Hematopoietic multipotent progenitor cell (in vitro differentiated cells): Measurements from ENCODE around the gene SYNDIG1. TPM values are rescaled to one million over a fixed set of nuclear protein-coding genes. Genes with fewer than 3 reads are reported as not detected.
"Not testable (repeated sequence)": the region's sequence is repeated elsewhere in the genome, so short reads cannot be mapped to it uniquely, and the experiment has no call there.

Experiments used
- DNase-seq, 3 donors: peaks; one replicate each; pipeline ENCODE4 v3.0.0-alpha.2; 2011 to 2015; ENCODE audit warnings: low read depth in 2 of 3, low spot score in 2 of 3
- total RNA-seq: library from RNA; depleted of rRNA; stranded (reverse); fragments of >200 nt; gene quantifications from one replicate; pipeline ENCODE4 v1.2.3, GENCODE V29; 2012

The SYNDIG1 gene
- total RNA-seq, 1 donor = under 0.01 TPM

GRCh38 chr20:24626141-24626540, 156.7 kb downstream of the SYNDIG1 start:
- not testable (repeated sequence) for DNase-seq

- no peak for DNase-seq
These were observed 157.9 kb downstream of the SYNDIG1 start for GRCh38 chr20:24627291-24627690.

GRCh38 chr20:24627926-24628325, 158.5 kb downstream of the SYNDIG1 start:
- DNase-seq = peak in 1 of 3 donors; percentile 15

GRCh38 chr20:24628985-24629384, 159.6 kb downstream of the SYNDIG1 start:
- DNase-seq = no peak

- peak in 2 of 3 donors; percentile 41 to 83 for DNase-seq
These were observed 160.2 kb downstream of the SYNDIG1 start for GRCh38 chr20:24629668-24630067.

- no peak for DNase-seq
These were observed 161.2 kb downstream of the SYNDIG1 start for GRCh38 chr20:24630486-24631172.

GRCh38 chr20:24631173-24631505, 161.7 kb downstream of the SYNDIG1 start:
- no peak for DNase-seq

- DNase-seq = no peak
These were observed 163.2 kb downstream of the SYNDIG1 start for GRCh38 chr20:24632581-24632980.

GRCh38 chr20:24633026-24633425, 163.6 kb downstream of the SYNDIG1 start:
- no peak for DNase-seq

GRCh38 chr20:24633521-24633920, 164.1 kb downstream of the SYNDIG1 start:
- DNase-seq = no peak

- DNase-seq = peak in 2 of 3 donors; percentile 52 to 56
These were observed 165.4 kb downstream of the SYNDIG1 start for GRCh38 chr20:24634855-24635254.

GRCh38 chr20:24636626-24637025, 167.2 kb downstream of the SYNDIG1 start:
- DNase-seq = no peak

GRCh38 chr20:24637087-24637486, 167.7 kb downstream of the SYNDIG1 start:
- DNase-seq = no peak

- DNase-seq = no peak
These were observed 168.5 kb downstream of the SYNDIG1 start for GRCh38 chr20:24637941-24638340.

- no peak for DNase-seq
These were observed 169.4 kb downstream of the SYNDIG1 start for GRCh38 chr20:24638591-24639548.

GRCh38 chr20:24640276-24640675, 170.8 kb downstream of the SYNDIG1 start:
- DNase-seq = no peak

- no peak for DNase-seq
These were observed 171.3 kb downstream of the SYNDIG1 start for GRCh38 chr20:24640686-24641085.

- DNase-seq = no peak
These were observed 174.6 kb downstream of the SYNDIG1 start for GRCh38 chr20:24643731-24644626.

- DNase-seq = peak in 1 of 3 donors; percentile 36
These were observed 176.9 kb downstream of the SYNDIG1 start for GRCh38 chr20:24646321-24646720.

- DNase-seq = no peak
These were observed 178.3 kb downstream of the SYNDIG1 start for GRCh38 chr20:24647713-24648112.

- DNase-seq = no peak
These were observed 179.1 kb downstream of the SYNDIG1 start for GRCh38 chr20:24648481-24648880.
